Neural cell (in vitro differentiated cells): Measurements from ENCODE around the gene RIOK2.

Source experiments
- EP300 ChIP-seq: fragments of 450-650 bp; conservative IDR thresholded peaks from 2 replicates; pipeline ENCODE4 v1.6.1; 2014; ENCODE audit warnings: antibody characterized with exemption, mild to moderate bottlenecking, moderate library complexity; ENCODE audit not compliant: poor library complexity, severe bottlenecking
- EZH2 ChIP-seq: fragments of 200-600, 300-800 bp; shearing (Covaris generic), sonication (generic); IDR thresholded peaks from 2 replicates; pipeline ENCODE4 v1.6.1; 2014; ENCODE audit warnings: antibody characterized with exemption, low read length, borderline replicate concordance, mild to moderate bottlenecking; ENCODE audit not compliant: insufficient read depth, poor library complexity, severe bottlenecking
- MXI1 ChIP-seq: fragments of 450-650 bp; conservative IDR thresholded peaks from 2 replicates; pipeline ENCODE4 v1.6.1; 2014; ENCODE audit warnings: antibody characterized with exemption, mild to moderate bottlenecking; ENCODE audit not compliant: poor library complexity, severe bottlenecking
- POLR2AphosphoS5 ChIP-seq: IDR thresholded peaks from 2 replicates; pipeline ENCODE4 v1.6.1; 2012
- RAD21 ChIP-seq: fragments of 450-650 bp; conservative IDR thresholded peaks from 2 replicates; pipeline ENCODE4 v1.6.1; 2014; ENCODE audit warnings: antibody characterized with exemption, mild to moderate bottlenecking, moderate library complexity
- SMC3 ChIP-seq: fragments of 450-650 bp; conservative IDR thresholded peaks from 2 replicates; pipeline ENCODE4 v1.6.1; 2014; ENCODE audit warnings: antibody characterized with exemption, mild to moderate bottlenecking, moderate library complexity; ENCODE audit not compliant: poor library complexity
- TAF1 ChIP-seq: IDR thresholded peaks from 2 replicates; pipeline ENCODE4 v1.6.1; 2012; ENCODE audit warnings: low read depth
- TF ChIP-seq, protein P1 (sequence below): fragments of 450-650 bp; IDR thresholded peaks from 2 replicates; pipeline ENCODE4 v1.5.1; 2014; ENCODE audit warnings: antibody characterized with exemption, mild to moderate bottlenecking, moderate library complexity; ENCODE audit not compliant: poor library complexity, severe bottlenecking
- TF ChIP-seq, protein P2 (sequence below): IDR thresholded peaks from 2 replicates; pipeline ENCODE4 v1.6.1; 2012; ENCODE audit warnings: borderline replicate concordance

DNA sequence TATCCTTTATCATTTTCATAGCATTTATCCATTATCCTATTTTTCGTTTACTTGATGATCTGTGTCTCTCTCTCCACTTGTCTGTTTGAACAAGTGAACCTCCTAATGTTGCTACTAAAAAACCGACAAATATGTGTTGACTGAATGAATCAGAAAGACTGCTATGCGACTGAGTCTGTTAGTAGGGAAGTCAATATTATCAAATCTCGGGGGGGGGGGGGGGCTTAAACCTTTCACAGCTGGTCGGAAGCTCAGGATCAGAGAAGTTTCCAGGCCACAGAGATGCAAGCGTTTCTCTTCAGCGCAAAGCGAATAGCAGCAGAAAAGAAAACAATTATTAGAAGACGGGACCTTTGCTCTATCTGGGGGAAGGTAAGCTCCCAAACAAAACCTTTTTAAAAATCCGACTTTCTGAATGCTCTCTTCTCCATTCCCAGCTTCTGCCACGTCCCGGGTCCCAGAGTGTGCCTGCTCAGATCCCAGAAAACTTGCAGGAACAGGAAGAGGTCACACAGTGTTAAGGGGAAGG lies 412 bp downstream of the RIOK2 start:
- TF ChIP-seq, protein P1, sequence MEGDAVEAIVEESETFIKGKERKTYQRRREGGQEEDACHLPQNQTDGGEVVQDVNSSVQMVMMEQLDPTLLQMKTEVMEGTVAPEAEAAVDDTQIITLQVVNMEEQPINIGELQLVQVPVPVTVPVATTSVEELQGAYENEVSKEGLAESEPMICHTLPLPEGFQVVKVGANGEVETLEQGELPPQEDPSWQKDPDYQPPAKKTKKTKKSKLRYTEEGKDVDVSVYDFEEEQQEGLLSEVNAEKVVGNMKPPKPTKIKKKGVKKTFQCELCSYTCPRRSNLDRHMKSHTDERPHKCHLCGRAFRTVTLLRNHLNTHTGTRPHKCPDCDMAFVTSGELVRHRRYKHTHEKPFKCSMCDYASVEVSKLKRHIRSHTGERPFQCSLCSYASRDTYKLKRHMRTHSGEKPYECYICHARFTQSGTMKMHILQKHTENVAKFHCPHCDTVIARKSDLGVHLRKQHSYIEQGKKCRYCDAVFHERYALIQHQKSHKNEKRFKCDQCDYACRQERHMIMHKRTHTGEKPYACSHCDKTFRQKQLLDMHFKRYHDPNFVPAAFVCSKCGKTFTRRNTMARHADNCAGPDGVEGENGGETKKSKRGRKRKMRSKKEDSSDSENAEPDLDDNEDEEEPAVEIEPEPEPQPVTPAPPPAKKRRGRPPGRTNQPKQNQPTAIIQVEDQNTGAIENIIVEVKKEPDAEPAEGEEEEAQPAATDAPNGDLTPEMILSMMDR, result no peak
- TF ChIP-seq TAF1, result no peak
- TF ChIP-seq EZH2, result no peak
- TF ChIP-seq POLR2AphosphoS5, result no peak
- TF ChIP-seq, protein P2, sequence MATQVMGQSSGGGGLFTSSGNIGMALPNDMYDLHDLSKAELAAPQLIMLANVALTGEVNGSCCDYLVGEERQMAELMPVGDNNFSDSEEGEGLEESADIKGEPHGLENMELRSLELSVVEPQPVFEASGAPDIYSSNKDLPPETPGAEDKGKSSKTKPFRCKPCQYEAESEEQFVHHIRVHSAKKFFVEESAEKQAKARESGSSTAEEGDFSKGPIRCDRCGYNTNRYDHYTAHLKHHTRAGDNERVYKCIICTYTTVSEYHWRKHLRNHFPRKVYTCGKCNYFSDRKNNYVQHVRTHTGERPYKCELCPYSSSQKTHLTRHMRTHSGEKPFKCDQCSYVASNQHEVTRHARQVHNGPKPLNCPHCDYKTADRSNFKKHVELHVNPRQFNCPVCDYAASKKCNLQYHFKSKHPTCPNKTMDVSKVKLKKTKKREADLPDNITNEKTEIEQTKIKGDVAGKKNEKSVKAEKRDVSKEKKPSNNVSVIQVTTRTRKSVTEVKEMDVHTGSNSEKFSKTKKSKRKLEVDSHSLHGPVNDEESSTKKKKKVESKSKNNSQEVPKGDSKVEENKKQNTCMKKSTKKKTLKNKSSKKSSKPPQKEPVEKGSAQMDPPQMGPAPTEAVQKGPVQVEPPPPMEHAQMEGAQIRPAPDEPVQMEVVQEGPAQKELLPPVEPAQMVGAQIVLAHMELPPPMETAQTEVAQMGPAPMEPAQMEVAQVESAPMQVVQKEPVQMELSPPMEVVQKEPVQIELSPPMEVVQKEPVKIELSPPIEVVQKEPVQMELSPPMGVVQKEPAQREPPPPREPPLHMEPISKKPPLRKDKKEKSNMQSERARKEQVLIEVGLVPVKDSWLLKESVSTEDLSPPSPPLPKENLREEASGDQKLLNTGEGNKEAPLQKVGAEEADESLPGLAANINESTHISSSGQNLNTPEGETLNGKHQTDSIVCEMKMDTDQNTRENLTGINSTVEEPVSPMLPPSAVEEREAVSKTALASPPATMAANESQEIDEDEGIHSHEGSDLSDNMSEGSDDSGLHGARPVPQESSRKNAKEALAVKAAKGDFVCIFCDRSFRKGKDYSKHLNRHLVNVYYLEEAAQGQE, result no peak
- TF ChIP-seq MXI1, result no peak
- TF ChIP-seq RAD21, result no peak
- TF ChIP-seq EP300, result no peak
- no peak for TF ChIP-seq SMC3
